NCI-H2107 treated with DMSO at 0.1 percent for 48 hours (cell line): ENCODE results near the gene CACNB4.
"Not testable (repeated sequence)": the region's sequence is repeated elsewhere in the genome, so short reads cannot be mapped to it uniquely, and the experiment has no call there.

Experiments
- DNase-seq: peaks from one replicate; lab custom pipeline; 2025; ENCODE audit not compliant: unreplicated experiment; lab: John Stamatoyannopoulos, UW

The CACNB4 gene

DNA sequence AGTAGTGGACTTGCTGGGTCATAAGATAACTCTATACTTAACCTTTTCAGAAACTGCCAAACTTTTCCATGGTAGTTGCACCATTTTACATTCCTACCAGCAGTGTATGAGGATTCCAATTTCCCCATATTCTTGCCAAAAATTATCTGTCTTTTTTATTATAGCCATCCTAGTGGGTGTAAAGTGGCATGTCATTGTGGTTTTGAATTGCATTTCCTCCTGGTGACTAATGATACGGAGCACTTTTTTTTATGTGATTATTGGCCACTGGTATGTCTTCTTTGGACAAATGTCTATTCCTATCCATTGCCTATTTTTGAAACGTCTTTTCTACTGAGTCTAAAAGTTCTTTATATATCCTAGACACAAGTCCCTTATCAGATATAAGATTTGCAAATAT, 44.3 kb downstream of the CACNB4 start:
- no peak for DNase-seq

DNA sequence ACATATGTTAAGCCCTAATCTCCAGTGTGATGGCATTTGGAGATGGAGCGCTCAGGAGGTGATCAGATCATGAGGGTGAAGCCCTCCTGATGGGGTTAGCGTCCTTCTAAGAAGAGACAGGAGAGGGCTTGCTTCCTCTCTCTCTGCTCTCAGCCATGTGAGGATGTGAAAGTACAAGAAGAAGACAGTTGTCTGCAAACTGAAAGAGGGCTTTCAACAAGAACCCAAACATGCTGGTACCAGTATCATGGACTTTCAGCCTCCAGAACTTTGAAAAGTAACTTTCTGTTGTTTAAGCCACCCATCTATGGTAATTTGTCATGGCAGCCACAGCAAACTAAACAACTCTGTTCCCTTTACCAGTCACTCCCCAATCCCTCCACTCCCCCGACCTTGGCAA, 47.4 kb downstream of the CACNB4 start:
- DNase-seq: no peak

GRCh38 chr2:152050915-152051314, 47.9 kb downstream of the CACNB4 start:
- DNase-seq: no peak

DNA sequence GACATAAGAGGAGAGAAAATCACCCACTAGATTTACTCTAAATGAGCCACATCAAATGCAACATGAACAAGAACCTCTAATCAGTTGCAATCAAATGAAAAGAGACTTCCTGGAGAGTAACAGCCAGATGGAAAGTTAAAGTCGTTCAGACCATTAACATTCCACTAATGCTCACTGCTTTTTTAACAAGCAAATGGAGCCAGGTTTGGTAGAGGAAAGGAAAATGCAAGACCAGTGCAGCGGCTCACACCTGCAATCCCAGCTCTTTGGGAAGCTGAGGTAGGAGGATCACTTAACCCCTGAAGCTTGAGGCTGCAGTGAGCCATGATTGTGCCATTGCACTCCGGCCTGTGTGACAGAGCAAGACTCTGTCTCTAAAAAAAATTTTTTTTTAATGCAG, 48.5 kb downstream of the CACNB4 start:
- DNase-seq: no peak

DNA sequence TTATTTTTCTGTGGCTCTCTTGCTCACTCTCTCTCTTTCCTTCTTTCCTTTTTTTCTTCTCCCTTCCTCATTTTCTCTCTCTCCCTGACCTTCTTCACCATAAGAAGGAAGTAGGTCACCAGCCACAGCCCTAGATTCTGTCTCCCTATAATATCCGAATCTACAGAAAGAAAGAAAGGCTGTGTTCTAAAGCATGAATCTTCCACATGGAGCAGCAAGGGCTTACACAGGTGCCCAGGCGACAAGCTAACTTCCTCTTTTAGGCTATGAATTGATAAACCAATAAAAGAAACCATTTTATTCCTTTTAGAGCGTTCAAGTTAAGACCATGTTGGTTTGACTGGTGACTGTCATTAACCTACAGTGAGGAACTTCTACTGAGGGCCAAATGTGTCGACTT, 49.3 kb downstream of the CACNB4 start:
- no peak for DNase-seq

- DNase-seq: no peak
Observed at GRCh38 chr2:152047824-152048471, 50.9 kb downstream of the CACNB4 start.

GRCh38 chr2:152046940-152047339, 51.9 kb downstream of the CACNB4 start:
- DNase-seq: no peak

GRCh38 chr2:152042636-152043615, 55.9 kb downstream of the CACNB4 start:
- DNase-seq: no peak

DNA sequence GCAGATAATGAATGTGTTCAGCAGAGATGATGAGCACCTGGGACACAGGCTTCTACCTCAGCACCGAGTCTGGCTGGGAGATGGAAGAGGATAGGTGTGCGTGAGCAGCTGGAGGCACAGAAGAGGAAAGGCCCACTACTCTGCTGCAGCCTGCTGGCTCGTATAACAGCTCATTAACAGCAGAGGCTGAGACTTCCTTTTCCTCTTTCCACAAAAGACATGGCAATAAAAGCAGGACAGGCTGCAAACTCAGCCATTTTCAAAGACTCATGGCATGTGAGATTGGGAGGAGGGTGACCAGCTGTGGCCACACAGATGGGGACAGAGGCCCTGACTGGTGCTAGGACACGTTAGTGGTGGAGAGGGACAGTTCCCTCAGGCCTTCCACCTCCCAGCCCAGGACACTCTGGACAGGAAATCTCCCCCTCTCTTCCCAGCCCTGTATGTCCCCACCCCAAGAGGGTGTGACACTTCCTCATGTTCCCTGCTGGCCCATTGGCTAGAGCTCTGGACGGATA, 60.3 kb downstream of the CACNB4 start:
- DNase-seq: peak; percentile 8

DNA sequence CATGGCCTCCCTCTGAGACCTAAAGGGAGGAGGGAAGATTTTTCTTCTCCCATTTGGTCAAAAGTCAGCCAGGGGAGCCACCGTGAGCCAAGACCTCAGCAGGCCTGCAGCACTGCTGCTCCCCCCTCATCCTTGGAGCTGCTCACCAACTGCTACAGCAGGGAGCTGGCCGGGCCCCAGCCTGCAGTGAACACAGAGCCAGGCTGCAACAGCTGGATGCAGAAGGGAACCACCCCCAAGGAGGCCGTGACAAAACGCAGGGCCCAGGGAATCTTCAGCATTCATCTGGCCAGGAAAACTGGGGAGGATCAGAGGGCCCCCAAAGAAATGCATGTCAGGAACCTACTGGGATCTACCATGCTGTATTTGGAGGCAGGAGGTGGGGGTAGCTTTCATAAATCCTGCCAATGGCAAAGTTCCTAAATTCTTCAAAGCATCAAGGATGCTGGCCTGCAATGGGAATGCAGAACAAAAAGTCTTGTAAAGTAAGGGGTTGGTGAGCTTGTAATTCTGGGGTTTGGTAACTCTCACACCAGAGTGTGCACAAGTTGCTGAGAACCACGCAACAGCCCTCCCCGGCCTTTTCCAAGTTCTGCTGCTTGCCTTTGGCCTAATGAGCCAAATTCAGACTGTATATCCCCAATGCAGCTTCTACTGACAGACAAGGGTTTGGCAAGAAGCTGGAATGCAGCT, 61.0 kb downstream of the CACNB4 start:
- DNase-seq: no peak

GRCh38 chr2:152036611-152037469, 62.0 kb downstream of the CACNB4 start:
- DNase-seq: peak; percentile 52

GRCh38 chr2:152034257-152034801, 64.5 kb downstream of the CACNB4 start:
- DNase-seq: peak; percentile 9

DNA sequence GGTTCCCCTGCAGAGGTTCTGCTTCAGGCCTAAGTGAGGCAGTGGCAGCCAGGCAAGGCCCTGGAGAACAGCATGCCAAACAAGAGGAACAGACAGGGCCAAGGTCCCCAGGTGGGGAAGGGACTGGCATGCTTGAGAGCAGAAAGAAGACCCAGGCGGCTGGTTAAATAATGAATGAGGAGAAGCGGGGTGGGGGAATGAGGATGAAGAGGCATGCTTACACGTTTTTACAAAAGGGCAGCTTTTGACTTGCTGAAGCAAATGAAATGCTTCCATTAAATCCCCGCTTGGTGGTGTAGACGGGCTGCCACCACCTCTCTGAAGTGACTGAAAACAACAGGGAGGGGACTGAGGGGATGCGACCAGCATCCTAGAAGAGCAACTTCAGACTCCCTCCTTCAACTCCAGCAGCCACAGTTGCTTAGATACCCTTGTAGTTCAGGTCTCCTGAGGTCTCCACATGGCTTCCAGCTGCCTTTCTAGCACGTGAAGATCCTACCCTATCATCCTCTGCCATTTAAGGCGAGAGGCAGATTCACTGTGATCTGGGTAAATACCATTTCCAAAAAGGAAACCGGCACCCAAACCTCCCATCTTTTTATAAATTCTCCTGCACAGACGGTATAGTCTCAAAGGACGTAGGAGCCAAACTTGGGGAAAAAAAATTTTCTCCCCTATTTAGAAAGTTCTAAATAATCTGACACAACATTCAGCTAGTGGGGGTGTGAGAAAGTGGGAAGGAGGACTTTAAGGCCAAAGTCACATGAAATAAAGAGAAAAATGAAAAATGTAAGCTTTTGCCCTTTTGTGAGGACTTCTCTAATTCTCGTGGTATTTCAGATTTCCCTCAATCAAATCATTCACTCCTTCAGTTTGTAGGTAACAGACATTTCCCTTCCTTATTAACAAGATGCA, 65.6 kb downstream of the CACNB4 start:
- DNase-seq: no peak

- no peak for DNase-seq
Observed at GRCh38 chr2:152031747-152032306, 67.0 kb downstream of the CACNB4 start.

- not testable (repeated sequence) for DNase-seq
Observed at GRCh38 chr2:152030596-152031328, 68.1 kb downstream of the CACNB4 start.

DNA sequence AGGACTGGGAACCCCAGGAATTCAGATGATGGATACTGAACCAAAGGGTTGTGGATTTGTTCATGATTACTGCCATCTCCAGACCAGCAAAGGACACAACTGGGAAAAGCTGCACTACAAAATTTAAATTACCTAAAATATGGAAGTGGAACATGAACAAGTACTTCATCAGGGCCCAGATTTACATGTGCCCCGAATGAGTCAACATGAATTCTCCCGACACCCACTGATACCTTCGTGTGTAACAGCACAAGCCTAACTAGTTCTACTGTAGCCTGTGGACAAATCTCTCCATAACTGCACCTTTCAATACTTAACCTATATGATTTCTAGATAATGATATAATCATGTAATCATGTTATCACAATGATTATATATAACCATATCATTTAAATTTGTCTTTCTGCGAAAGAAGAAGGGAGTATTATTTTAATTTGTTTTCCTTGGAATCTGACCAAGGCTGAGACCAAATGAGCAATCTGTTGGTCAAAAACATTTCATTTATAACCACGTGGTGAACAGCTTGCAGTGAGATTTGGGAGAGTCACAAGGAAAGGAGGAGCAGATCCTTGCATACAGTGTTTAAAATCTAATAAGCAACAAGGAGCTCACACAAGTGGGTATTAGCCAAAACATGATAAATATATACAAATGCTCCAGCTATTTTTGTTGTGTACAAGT, 70.5 kb downstream of the CACNB4 start:
- DNase-seq: no peak

GRCh38 chr2:152025678-152026287, 73.1 kb downstream of the CACNB4 start:
- DNase-seq: peak; percentile 69
